CD1c-positive myeloid dendritic cell (primary cell): ENCODE measurements around the gene POLR2L.

Experiments
- DNase-seq: peaks from one replicate; pipeline ENCODE4 v3.0.0-alpha.2; 2016; ENCODE audit errors: extremely low spot score

POLR2L gene

DNA sequence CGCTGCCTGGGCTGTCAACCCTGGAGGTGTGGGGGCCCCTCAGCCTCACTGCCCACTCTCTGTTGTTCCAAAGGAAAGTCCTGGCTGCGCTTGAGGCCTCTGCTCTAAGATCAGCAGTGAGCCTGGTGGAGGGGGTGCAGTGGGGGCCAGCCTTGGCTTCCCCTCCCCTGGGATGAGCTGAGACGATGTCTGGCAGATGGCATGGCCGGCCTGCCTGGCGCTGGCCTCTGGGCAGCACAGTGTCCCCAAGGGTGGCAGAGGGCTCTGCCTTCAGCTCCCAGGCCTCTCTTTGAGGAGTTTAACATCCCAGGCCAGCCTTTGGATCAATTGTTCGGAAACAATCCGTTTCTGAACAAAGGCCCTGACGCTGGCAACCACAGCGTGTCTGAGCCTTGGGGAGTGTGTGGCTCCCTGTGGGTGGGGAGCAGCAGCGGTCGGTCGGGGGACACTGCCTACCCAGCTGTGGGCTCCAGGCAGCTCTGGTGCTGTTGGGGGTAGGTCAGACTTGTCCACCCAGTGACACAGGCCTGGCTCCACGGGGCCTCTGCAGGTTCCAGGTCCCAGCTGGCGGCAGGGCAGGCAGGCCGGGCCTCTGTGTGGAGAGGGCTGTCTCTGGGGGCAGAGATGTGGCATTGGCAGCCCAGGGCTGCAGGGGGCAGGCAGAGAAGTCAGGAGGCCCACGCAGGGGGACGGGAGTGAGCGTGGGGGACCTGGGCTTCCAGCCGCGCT lies 12.4 kb upstream of the POLR2L start:
- DNase-seq, result no peak

DNA sequence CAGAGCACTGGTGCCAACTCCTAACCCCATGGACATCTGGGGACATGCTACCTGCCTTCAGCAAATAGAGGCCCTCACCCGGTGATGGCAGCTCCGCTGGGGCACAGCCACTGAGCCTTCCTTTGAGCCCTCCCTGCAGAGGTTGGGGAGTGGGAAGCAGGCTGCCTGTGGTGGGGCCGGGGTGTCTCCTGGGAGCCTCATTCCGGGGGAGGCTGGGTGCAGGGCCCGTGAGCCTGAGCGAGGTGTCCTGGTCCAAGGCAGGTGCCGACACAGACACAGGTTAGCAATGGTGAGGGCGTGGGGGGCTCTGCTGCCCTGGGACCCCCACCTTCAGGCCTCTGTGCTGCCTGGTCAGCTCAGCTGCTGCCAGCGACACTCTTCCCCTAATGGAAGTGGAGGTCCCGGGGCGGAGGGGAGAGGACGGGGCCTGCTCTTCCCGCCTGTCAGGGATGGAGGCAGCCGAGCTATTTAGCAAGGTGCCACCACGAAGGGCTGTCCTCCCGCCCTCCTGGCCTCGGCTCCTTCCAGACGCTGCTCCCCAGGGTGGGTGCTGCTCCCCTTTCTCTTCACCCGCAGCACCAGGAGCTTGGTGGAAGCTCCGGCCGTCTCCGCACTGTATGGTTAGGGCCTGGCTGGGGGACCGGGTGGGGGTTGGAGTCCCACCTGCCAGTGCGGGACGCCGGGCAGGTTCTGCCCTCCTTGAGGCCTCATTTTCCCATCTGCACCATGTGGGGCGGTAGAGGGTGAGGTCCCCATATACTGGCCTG lies 11.5 kb upstream of the POLR2L start:
- no peak for DNase-seq

DNA sequence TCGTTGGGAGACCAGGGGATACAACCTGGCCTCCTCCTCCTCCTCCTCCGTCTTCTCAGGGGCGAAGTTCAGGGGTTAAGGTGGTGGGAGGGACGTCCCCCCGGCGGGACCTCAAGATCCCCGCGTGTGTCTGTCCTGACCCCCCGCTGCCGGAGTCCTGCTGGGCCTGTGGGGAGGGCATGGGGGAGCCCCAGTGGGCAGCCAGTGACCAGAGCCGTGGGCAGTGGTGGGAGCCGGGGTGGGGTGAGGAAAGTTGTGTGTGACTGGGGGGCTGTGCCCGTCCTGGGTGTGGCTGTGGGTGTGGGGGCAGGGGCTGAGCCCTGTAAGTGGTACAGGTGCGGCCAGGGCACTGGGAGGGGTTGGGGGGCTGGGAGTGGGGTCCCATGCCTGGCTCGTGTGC lies 10.4 kb upstream of the POLR2L start:
- no peak for DNase-seq

DNA sequence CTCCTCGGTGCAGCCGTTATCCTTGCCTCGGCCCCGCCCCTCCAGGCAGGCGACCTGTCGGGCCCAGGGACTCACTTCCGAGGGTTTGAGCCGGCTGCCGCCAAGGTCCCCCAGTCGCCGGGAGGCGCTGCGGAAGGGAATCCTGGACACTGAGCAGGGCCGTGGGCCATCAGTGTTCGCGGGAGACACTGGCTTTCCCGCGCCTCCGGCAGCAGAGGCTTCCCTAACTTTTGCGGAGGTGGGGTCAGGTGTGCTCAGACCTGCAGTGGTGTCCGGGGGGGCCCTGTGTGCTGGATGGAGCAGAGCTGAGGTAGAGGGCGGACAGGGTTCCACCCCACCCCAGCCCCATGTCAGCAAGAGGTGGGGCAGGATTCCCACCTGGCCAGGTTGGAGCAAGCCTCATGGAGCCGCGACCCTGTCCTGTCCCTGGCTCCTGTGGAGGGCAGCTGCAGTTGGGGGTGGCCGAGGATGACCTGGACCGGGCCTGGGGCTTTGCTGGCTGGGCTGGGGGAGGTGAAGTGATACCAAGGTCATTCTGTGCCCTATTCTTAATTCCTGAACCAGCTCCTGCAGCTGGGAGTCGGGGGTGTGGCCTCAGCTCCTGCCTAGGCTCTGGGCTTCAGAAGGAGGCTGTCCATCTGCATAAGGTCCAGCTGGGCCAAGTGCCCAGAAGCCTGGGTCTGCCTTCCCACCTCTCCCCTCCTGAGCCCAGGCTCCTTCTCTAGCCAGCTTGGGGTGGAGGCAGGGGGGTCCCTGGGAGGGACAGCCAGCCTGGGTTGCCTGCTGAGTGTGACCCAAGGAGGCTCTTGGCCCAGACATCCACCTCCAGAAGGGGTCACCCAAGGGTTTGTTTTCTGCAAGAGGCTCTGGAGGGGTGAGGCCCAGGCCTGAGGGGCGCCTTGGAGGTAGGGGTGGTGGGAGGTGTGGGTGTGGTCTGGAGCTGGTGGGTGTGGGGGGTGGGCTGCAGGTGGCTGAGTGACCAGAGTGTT lies 8.7 kb upstream of the POLR2L start:
- DNase-seq, result no peak

DNA sequence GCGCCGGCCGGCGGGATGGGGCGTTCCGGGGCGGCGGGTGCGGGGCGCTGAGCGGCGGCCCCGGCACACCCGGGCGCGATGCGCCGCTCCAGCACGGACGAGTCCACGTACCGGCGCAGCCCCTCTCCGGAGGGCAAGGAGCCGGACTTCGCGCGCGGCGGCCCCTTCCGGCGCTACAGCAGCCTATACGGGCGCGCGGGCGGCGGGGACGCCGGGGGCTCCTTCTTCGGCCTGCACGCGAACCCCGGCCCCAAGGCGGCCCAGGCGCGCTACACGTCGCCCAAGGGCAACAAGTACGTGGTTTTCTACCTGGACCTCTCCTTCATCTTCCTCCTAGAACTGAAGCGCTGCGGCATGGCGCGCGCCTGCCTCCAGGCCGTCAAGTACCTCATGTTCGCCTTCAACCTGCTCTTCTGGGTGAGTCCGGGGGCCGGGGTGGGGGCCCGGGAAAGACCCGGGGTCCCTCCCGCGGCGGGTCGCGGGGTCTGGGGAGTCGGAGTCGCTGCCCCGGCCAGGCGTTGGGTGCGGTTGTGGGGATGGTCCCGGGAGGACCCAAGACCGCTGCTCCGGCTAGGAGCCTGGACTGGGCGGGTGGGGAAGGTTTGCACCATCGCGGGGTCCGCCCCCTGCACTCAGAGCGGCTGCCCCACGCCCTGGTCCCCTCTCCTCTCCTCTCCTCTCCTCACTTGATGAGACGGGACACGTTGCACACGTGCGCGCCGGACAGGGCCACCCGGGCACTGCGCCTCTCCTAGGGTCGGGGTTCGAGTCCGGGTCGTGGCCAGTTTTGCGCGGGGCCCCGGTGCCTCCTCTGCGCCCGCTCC lies 7.8 kb upstream of the POLR2L start:
- no peak for DNase-seq

DNA sequence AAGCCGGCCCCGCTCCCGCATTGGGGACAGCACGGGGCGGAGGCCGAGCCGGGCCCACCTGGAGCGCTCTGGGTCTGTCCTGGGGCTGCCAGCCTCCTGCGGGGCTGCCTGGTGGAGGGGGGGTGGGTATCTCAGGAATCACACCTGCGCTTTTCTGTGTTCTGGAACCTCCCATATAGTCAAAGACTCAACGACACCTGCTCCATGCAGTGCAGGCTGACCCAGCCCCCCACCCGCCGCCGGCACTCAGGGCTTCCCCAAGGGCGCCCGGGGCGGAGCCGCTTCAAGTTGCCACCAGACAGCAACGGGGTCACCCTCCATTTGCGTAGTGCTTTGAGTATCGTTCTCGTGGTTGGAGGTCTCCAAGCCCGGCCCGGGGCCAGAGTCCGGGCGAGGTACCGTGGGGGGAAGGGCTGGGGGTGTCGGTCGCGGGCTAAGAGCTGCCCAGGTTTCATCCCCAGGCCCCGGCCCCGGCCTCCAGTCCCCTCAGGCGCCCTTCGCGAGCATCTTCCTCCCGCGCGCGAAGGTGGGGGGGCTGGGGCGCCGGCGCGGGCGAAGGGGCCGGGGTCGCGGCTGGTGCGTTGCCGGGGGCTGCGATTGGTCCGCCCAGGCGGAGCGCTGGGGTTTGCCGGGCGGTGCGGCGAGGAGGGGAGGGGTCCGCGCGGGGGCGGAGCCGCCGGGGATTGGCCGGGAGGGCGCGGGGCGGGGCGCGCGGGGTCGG lies 6.9 kb upstream of the POLR2L start:
- no peak for DNase-seq

DNA sequence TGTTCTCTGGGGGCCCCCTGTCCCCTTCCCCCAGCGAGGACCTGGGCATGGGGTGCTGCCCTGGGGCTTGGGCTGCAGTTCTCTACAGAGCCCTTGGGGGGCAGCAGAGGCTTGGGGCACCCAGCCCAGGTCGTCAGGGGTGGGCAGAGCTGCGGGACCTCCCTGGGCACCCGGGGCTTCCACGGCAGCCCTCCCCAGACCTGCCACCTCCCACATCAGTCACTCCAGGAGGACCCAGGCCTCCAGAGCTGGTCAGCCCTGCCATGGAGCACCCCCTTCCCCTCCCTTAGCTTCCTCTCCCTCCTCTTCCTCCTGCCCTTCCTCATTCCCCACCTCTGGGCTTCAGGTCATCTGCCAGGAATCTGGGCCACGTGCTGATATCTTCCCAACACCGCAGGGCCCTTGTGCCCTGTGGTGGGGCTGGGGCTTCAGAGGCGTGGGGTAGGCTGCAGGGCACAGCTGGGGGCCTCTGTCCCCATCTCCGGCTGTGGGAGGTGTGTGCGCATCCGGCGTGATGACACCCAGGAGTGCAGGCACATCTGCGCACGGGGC lies 6.1 kb upstream of the POLR2L start:
- DNase-seq, result peak; percentile 55

DNA sequence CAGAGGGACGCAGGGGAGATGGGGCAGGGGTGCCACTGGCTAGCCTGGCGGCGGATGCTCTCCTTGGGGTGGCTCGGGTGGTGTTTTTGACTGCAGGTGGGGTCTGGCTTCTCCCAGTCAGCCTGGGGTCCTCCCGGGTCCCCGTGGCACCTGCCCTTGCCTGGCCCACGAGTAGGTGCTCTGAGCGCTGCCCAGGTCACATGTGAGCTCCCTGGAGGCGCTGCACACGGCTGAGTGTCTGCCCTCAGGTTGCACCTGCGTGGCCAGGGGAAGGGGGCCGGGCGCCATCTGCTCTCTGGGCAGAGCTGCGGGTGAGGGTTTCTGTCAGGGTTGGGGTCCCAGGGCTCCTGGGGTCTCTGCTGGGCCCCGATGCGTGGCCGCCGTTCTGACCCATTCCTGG lies 5.5 kb upstream of the POLR2L start:
- DNase-seq, result no peak

DNA sequence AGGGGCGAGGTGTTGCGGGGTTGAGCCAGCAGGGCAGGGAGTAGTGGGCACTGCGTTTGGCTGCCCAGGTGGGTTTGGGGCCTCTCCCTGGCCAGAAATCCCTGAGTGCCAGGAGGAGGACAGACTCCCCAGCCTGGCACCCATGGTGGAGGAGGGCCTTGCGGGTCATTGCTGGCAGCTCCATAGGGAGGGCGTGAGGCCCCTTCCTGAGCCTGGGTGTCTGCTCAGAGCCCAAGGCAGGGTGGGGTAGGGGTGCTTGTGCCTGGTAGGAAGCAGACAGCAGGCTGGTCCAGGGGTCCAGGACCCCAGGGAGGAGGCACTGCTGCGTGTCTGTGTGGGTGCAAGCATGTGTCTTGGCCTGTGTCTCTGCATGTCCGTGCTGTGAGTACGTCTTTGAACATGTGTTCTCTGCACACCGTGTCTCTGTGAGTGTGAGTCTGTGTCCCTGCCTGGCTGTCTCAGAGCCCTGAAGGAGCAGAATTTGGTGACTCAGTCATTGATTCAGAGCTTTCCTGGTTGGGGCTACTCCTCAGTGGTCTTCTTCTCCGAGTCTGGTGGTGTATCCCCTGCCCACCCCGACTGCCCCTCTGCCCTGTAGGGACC lies 4.3 kb upstream of the POLR2L start:
- no peak for DNase-seq

DNA sequence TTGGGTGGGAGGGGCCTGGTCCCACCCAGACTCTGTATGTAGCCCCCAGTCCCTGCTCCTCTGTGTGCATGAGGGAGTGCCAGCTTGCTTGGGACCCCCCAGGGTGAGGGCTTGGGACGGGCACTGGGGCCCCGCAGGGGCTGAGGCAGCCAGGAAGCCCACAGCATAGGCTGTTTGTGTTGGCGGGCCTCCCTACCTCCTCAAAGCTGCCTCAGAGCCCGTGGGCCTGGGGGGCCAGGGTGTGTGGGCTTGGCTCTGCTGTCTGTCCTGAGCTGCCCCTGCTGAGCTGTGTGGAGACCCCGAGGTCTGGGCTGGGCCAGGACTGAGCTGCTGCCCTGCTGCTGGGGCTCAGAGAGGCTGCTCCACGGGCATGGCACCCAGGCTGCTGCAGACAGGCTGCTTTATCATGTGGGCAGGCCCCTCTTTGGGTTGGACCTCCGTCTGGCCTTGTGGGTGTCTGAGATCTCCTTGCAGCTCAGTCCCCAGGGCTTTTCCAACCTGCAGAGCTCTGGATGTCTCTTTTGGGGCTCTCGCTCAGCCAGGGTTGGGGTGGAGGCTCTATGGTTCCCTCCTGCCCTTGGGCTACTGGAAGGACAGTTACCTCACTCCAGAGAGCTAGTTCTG lies 3.7 kb upstream of the POLR2L start:
- no peak for DNase-seq

DNA sequence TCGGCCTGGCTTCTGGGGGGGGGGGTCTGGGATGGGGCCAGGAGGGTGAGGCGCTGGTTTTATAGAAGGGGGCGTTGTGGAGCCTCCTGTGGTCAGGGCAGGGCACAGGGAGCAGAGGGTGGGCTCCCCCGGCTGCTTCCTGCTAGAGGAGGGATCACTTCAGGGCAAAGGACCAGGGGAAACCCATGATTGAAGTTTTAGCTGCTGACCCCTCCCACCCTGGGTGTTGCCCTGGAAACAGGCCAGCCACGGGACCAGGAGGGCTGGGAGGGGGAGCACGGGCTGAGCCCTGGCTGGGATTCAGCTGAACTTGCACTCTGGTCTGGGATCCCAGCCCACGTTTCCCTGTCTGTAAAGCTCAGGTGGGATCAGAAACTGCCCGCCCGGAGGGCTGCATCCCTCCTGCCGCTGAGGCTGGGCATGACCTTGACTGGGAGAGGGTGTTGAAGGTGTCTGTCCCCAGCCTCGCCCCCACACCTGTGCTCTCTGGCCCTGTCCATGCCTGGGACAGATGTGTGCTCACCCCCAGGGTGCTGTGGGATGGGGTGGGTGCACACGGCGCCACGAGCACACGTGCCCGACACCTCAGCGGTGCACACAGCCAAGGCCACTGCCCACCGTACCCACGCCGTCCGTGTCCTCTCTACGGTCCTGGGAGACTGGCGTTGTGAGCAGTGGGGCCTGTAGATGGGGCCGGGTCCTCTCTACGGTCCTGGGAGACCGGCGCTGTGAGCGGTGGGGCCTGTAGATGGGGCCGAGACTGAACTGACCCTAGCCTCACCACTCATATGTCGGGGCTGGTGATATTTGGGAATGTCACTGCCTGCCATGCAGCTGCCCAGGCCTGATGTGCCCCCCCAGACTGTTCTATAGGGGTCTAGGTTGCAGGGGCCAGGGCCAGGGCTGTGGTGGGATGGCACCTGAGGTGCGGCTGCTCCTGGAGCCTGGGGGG lies 2.6 kb upstream of the POLR2L start:
- peak; percentile 53 for DNase-seq

DNA sequence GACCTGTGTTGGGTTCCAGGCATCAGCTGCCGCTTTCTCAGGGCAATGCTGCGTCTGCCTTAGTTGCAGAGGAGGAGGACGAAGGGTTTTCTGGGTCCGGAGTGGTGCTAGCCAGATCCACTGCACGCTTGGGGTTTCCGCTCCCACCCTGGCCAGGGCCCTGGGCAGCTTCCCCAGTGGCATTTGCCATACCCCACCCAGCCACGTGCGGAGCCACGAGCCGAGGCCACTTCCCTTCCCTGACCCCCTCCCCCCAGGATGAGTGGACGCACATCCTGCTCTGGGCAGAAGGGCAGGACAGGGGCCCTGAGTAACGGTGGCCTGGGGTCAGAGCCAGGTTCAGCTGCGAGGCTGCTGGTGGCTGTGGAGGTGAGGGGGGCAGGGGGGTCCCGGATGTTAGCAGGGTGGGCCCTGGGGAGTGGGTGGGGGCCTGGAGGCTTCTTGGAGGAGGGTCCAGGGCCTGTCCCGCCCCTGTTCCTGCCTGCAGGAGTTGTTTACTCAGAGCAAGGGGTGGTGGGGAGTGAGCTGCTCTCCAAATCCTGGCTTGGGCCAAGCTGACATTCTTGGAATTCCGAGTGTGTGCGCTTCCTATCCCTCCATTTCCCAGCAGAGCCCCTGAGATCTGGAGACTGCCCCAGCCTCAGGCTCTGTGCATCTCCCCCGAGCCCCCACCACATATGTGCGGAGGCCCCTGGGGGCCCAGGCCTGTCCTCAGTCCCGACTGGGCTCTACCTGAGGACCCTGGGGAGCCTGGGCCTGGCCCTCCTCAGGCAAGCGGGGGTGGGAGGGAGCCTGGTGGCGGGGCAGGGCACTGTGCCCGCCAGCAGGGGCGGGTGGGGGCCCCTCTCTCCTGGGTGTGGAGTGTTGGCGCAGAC lies 1.7 kb upstream of the POLR2L start:
- DNase-seq, result peak; percentile 75

DNA sequence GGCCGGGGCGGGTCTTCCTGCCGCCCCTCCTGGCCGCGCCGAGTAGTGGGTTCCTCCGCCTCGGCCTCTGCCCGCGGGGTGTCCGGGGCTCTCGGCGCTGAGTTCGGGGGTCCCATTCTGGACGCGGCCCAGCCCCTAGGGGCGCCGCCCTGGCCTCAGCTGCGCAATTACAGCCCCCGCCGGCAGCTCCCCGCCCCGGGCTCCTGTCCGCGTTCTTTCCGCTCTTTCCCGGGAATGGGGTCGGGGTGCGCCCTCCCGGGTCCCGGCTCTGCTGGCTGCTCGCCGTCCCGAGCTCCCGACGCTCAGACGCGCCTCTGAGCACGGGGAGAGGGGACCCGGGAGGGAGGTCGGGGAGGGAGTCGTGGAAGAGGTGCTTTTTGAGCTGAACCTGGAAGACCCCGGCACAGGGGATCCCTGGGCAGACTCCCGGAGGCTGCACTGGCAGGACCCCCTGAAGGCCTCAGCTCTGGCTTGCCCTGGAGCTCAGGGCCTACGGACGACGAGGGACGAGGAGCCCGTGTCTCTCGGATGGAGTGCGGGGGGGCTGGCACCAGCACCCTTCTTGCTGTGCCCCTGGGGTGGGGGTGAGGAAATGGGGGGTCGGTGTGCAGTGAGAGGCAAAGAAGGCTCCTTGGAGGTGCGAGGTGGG lies 881 bp upstream of the POLR2L start:
- DNase-seq, result no peak

DNA sequence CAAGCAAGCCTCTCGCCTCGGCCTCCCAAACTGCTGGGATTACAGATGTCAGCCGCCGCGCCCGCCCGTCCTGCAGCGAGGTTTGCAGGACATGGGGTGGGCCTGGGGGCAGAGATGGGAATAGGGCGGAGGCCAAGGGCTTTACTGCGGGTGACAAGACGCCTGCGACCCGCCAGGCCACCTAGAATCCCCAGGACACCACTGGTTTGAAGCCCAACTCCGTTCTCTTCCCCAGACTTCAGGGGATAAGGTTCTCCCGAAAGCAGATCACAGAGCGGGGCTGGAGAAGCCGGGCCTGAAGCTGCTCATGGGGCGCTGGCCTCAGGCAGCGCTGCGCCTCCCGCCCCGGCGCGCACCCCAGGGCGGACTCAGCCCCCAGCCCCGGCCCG lies 354 bp downstream of the POLR2L start:
- no peak for DNase-seq

DNA sequence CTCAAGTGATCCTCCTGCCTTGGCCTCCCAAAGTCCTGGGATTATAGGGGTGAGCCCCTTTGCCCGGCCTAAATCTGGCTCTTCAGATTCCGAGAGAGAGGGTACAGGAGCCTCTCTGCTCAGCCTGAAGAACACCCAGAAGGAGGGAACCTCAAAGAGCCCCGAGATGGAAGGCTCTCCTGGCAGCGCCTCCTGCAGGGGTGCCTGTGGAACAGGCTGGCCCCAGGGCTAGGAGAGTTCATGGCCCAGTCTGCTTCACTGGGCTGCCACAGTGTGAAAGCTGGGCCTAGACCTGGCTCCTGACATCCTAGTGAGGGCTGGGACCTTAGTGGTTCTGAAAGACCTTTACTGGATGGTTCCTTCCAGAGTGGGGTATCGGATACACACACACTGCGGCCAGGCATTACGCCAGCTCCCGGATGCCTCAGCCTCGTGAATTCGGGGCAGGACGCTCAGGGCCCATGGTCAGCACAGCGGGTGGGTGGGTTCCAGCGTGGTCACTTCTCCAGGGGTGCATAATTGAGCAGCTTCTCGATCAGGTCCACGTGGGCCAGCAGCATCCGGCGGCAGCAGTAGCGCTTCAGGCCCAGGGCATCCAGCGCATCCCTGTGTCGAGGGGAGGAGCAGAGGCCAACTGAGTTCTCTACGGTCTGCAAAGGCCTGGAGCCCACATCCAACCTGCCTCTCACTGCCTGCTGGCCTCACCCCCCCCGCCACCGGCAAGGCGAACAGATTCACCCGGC lies 2.3 kb downstream of the POLR2L start:
- DNase-seq, result no peak

DNA sequence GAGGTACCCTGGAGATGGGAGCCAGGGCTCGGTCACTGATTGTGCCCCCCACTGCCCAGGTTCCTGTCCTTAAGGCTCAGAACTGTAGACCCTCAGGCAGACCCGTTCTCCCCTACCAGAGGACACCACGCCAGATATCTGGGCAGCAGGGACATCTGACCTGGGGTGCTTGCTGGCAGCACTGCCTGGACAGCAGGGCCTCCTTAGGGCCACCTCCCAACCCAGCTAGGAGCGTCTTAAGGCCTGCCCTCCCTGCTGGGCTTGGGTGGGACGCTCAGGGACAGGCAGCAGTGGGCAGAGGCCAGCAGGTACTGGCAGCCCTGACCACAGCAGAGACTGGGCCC lies 3.1 kb downstream of the POLR2L start:
- DNase-seq, result no peak
